K562 (cell line): Measurements from ENCODE around the gene STON2. TPM values are rescaled to one million over a fixed set of nuclear protein-coding genes. Genes with fewer than 3 reads are reported as not detected.

Source experiments
- BCOR ChIP-seq: fragments of 450-650 bp; IDR thresholded peaks from 2 replicates; pipeline ENCODE4 v1.6.1; 2016
- HNRNPUL1 ChIP-seq: fragments of 200-400 bp; formaldehyde crosslinking; IDR thresholded peaks from 2 replicates; pipeline ENCODE4 v1.6.1; 2017; ENCODE audit warnings: low read length
- MCM5 ChIP-seq: fragments of 450-650 bp; IDR thresholded peaks from 2 replicates; pipeline ENCODE4 v1.6.1; 2016; ENCODE audit warnings: low read depth
- NFXL1 ChIP-seq: fragments of 450-650 bp; formaldehyde crosslinking; IDR thresholded peaks from 2 replicates; pipeline ENCODE4 v1.4.0; 2021; ENCODE audit warnings: mild to moderate bottlenecking
- SP2 ChIP-seq: IDR thresholded peaks from 2 replicates; pipeline ENCODE4 v1.6.1; 2011; ENCODE audit warnings: mild to moderate bottlenecking, low read depth, low read length, moderate library complexity; ENCODE audit not compliant: poor library complexity, severe bottlenecking; ENCODE audit errors: extremely low read depth
- TBL1XR1 ChIP-seq, 2 experiments: IDR thresholded peaks; 2 replicates each; pipeline ENCODE4 v1.6.1; 2012; ENCODE audit warnings: improper control_type of control experiment in 2 of 2, low read length in 2 of 2, mild to moderate bottlenecking in 1 of 2
- ZC3H8 ChIP-seq: fragments of 450-650 bp; IDR thresholded peaks from 2 replicates; pipeline ENCODE4 v1.6.1; 2017
- ZNF124 ChIP-seq: sonication (generic); formaldehyde crosslinking; IDR thresholded peaks from 2 replicates; pipeline ENCODE4 v1.8.1; 2022; ENCODE audit warnings: missing genetic modification reagents
- ZNF561 ChIP-seq: fragments of 450-650 bp; formaldehyde crosslinking; conservative IDR thresholded peaks from 2 replicates; pipeline ENCODE4 v1.4.0; 2020; ENCODE audit warnings: mild to moderate bottlenecking, moderate library complexity
- polyA plus RNA-seq, 8 experiments: library from polyadenylated mRNA; depleted of rRNA in 4 of 8; stranded (reverse) in 5 of 8; unstranded in 3 of 8; fragments of >200 nt; fragmentation: Nextera tagmentation in 2 of 8; fragmentation: Illumina TruSeq in 1 of 8; extraction: Ambion mirVana in 2 of 8; extraction: Trizol in 1 of 8; gene quantifications; 2 replicates each; pipeline versions ENCODE4 v1.2.1 to v1.2.3, GENCODE V29; 2011 to 2014; ENCODE audit warnings: inconsistent platforms in 1 of 8, missing spikeins in 1 of 8
- total RNA-seq, 7 experiments: library from RNA; depleted of rRNA in 6 of 7; stranded (reverse); fragments of >200 nt in 6 of 7; fragmentation: Illumina TruSeq in 2 of 7; extraction: Trizol in 2 of 7; gene quantifications; 2 replicates each; pipeline versions ENCODE4 v1.2.1 to v1.2.3, GENCODE V29; 2011 to 2021; ENCODE audit warnings: low replicate concordance in 1 of 7
- TF ChIP-seq, protein P1 (sequence below), 2 experiments: fragments of 450-650 bp in 1 of 2; sonication (generic) in 1 of 2; formaldehyde crosslinking in 1 of 2; IDR thresholded peaks; 2 replicates each; pipeline versions ENCODE4 v1.7.1 to v1.9.0; 2016 to 2022; ENCODE audit warnings: inconsistent platforms in 1 of 2, mild to moderate bottlenecking in 1 of 2, missing genetic modification reagents in 1 of 2
- TF ChIP-seq, protein P2 (sequence below): fragments of 250-450 bp; sonication (Bioruptor Pico); IDR thresholded peaks from 2 replicates; pipeline ENCODE4 v1.8.0; 2022; ENCODE audit warnings: moderate library complexity, mild to moderate bottlenecking, inconsistent platforms
- TF ChIP-seq, protein P3 (sequence below), 2 experiments: fragments of 450-650 bp in 1 of 2; sonication (generic) in 1 of 2; formaldehyde crosslinking in 1 of 2; IDR thresholded peaks in 1 of 2; conservative IDR thresholded peaks in 1 of 2; 2 replicates each; pipeline versions ENCODE4 v1.6.1 to v1.8.1; 2016 to 2023; ENCODE audit warnings: mild to moderate bottlenecking in 2 of 2, moderate library complexity in 2 of 2, inconsistent platforms in 1 of 2, missing genetic modification reagents in 1 of 2
- TF ChIP-seq, protein P4 (sequence below): fragments of 450-650 bp; IDR thresholded peaks from 2 replicates; pipeline ENCODE4 v1.6.1; 2016; ENCODE audit warnings: missing biosample characterization, missing genetic modification characterization
- TF ChIP-seq, protein P5 (sequence below): sonication (generic); formaldehyde crosslinking; IDR thresholded peaks from 2 replicates; pipeline ENCODE4 v1.8.0; 2022; ENCODE audit warnings: mild to moderate bottlenecking, low read depth, missing genetic modification reagents

STON2 gene
- total and polyA plus RNA-seq, 9 of the 15 experiments (the other 6 are each of a cell fraction or from before 2014, with no cell fraction given) = 7.8 to 99.3 (median 53.5) TPM

DNA sequence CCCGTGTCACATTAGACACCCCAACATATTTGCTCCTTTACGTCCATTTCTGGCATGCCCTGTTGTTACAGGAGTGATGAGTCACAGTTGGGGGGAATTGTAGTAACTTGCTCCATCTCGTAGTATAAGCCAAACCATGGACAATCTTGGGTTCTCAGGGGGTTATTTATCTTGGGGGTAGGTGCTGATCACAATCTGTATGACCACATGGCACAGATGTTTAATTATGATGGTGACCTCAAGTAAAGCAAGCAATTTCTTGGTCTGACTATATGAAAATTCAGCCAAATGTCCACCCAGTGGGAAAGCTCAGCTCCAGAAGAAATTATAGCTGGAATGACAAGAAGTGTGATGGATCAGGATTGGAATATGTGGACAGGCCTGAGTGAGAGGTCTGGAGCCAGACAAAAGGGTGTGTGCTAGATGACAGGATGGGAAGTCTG, 32.1 kb upstream of the STON2 start (continued):
- TF ChIP-seq, protein P1, sequence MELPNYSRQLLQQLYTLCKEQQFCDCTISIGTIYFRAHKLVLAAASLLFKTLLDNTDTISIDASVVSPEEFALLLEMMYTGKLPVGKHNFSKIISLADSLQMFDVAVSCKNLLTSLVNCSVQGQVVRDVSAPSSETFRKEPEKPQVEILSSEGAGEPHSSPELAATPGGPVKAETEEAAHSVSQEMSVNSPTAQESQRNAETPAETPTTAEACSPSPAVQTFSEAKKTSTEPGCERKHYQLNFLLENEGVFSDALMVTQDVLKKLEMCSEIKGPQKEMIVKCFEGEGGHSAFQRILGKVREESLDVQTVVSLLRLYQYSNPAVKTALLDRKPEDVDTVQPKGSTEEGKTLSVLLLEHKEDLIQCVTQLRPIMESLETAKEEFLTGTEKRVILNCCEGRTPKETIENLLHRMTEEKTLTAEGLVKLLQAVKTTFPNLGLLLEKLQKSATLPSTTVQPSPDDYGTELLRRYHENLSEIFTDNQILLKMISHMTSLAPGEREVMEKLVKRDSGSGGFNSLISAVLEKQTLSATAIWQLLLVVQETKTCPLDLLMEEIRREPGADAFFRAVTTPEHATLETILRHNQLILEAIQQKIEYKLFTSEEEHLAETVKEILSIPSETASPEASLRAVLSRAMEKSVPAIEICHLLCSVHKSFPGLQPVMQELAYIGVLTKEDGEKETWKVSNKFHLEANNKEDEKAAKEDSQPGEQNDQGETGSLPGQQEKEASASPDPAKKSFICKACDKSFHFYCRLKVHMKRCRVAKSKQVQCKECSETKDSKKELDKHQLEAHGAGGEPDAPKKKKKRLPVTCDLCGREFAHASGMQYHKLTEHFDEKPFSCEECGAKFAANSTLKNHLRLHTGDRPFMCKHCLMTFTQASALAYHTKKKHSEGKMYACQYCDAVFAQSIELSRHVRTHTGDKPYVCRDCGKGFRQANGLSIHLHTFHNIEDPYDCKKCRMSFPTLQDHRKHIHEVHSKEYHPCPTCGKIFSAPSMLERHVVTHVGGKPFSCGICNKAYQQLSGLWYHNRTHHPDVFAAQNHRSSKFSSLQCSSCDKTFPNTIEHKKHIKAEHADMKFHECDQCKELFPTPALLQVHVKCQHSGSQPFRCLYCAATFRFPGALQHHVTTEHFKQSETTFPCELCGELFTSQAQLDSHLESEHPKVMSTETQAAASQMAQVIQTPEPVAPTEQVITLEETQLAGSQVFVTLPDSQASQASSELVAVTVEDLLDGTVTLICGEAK (IDR thresholded peaks at IDR 0.05) = no peak
- TF ChIP-seq, protein P1 (CRISPR knock-in tag; IDR thresholded peaks at IDR 0.05) = no peak
- TF ChIP-seq BCOR (no peak), HNRNPUL1 (no peak), TBL1XR1 (IDR thresholded peaks at IDR 0.05; ENCODE audit: low read length in 2 of 2) (no peak), SP2 (no peak), ZC3H8 (no peak), MCM5 (no peak), ZNF561 (CRISPR knock-in tag) (no peak), NFXL1 (CRISPR knock-in tag) (no peak), ZNF124 (CRISPR knock-in tag) (no peak)
- TF ChIP-seq, protein P2, sequence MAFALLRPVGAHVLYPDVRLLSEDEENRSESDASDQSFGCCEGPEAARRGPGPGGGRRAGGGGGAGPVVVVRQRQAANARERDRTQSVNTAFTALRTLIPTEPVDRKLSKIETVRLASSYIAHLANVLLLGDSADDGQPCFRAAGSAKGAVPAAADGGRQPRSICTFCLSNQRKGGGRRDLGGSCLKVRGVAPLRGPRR (CRISPR knock-in tag) = no peak
- TF ChIP-seq, protein P3, sequence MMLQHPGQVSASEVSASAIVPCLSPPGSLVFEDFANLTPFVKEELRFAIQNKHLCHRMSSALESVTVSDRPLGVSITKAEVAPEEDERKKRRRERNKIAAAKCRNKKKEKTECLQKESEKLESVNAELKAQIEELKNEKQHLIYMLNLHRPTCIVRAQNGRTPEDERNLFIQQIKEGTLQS (IDR thresholded peaks at IDR 0.05) = peak; percentile 78
- TF ChIP-seq, protein P3 (CRISPR knock-in tag; conservative IDR thresholded peaks at IDR 0.05) = no peak
- TF ChIP-seq, protein P4, sequence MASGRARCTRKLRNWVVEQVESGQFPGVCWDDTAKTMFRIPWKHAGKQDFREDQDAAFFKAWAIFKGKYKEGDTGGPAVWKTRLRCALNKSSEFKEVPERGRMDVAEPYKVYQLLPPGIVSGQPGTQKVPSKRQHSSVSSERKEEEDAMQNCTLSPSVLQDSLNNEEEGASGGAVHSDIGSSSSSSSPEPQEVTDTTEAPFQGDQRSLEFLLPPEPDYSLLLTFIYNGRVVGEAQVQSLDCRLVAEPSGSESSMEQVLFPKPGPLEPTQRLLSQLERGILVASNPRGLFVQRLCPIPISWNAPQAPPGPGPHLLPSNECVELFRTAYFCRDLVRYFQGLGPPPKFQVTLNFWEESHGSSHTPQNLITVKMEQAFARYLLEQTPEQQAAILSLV (tag) = no peak
- TF ChIP-seq, protein P5, sequence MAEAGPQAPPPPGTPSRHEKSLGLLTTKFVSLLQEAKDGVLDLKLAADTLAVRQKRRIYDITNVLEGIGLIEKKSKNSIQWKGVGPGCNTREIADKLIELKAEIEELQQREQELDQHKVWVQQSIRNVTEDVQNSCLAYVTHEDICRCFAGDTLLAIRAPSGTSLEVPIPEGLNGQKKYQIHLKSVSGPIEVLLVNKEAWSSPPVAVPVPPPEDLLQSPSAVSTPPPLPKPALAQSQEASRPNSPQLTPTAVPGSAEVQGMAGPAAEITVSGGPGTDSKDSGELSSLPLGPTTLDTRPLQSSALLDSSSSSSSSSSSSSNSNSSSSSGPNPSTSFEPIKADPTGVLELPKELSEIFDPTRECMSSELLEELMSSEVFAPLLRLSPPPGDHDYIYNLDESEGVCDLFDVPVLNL (CRISPR knock-in tag) = no peak
